IPS-15b (cell line): ENCODE results near the gene NEMF.
"Not testable (repeated sequence)": the region's sequence is repeated elsewhere in the genome, so short reads cannot be mapped to it uniquely, and the experiment has no call there.

Source experiments
- H3K27me3 ChIP-seq: one replicate; pipeline ENCODE4 v1.6.1; 2013; ENCODE audit warnings: low read length; ENCODE audit not compliant: control insufficient read depth, insufficient read depth
- H3K36me3 ChIP-seq: one replicate; pipeline ENCODE4 v1.6.1; 2013; ENCODE audit warnings: low read length; ENCODE audit not compliant: control insufficient read depth, insufficient read depth
- H3K4me1 ChIP-seq: one replicate; pipeline ENCODE4 v1.6.1; 2013; ENCODE audit warnings: mild to moderate bottlenecking, low read length; ENCODE audit not compliant: control insufficient read depth, insufficient read depth
- H3K4me3 ChIP-seq: one replicate; pipeline ENCODE4 v1.5.1; 2013; ENCODE audit warnings: low read depth, low read length
- H3K9ac ChIP-seq: one replicate; pipeline ENCODE4 v1.6.1; 2013; ENCODE audit warnings: low read depth, mild to moderate bottlenecking, low read length
- H3K9me3 ChIP-seq: one replicate; pipeline ENCODE4 v1.6.1; 2013; ENCODE audit warnings: mild to moderate bottlenecking, low read length; ENCODE audit not compliant: control insufficient read depth, insufficient read depth

NEMF gene

DNA sequence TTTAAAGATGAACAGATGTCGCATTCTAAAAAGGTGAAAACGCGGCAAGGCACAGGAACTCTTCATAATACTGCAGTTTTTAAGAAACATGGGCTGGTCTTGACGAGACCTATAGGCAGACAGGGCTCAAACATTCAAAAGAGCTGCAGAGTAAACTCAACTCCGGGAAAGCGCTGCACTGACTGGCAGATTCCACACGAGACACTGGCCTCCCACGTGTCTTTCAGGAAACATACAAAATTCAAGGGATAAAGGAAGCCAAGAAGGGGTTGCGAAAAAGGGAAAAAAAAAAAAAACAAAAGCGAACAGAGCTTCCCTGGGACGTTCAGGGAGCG lies 39.7 kb upstream of the NEMF start:
- Histone ChIP-seq H3K9ac (peak overlapping the region; percentile 87), H3K36me3 (peaks cover 3% of the 10 kb centered on the region), H3K27me3 (no peaks in the 10 kb centered on the region), H3K4me1 (peaks cover 4% of the 10 kb centered on the region), H3K9me3 (no peaks in the 10 kb centered on the region), H3K4me3 (peak overlapping the region; percentile 95)

DNA sequence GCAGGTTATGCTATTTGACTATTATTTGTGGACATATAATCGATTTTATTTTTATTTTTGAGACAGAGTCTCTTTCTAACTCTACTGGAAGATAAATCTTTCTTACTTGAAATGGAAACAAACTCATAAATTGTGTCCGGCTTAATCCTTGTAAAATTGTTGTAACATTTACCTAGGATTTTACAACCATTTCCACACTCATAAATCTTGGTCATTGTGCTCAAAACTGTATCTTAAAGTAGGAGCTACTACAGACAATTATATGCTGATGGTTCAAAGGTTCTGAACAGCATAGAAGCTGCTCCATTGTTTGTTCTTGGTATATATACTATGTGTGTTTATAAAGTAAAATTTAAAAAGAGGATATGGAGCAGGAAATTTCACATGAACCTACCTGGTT lies 35.7 kb upstream of the NEMF start:
- peaks cover 3% of the 10 kb centered on the region for H3K36me3 ChIP-seq
- H3K4me1 ChIP-seq: peaks cover 14% of the 10 kb centered on the region
- H3K27me3 ChIP-seq: no peaks in the 10 kb centered on the region
- H3K9ac ChIP-seq: no peak overlapping the region
- H3K4me3 ChIP-seq: no peak overlapping the region
- H3K9me3 ChIP-seq: no peaks in the 10 kb centered on the region

DNA sequence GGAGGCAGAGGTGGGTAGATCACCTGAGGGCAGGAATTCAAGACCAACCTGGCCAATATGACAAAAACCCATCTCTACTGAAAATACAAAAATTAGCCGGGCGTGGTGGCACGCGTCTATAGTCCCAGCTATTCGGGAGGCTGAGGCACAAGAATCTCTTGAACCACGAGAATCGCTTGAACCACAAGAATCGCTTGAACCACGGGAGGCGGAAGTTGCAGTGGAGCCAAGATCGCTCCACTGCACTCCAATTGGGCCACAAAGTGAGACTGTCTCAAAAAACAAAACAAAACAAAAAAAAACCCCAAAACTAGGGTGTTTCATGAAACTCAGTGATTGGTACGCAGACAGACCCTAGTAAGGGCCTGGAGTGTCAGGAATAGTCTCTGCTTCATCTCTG lies 33.9 kb upstream of the NEMF start:
- Histone ChIP-seq H3K9ac (no peak overlapping the region), H3K9me3 (no peaks in the 10 kb centered on the region), H3K4me3 (no peak overlapping the region), H3K36me3 (no peaks in the 10 kb centered on the region), H3K27me3 (no peaks in the 10 kb centered on the region), H3K4me1 (peaks cover 12% of the 10 kb centered on the region)

DNA sequence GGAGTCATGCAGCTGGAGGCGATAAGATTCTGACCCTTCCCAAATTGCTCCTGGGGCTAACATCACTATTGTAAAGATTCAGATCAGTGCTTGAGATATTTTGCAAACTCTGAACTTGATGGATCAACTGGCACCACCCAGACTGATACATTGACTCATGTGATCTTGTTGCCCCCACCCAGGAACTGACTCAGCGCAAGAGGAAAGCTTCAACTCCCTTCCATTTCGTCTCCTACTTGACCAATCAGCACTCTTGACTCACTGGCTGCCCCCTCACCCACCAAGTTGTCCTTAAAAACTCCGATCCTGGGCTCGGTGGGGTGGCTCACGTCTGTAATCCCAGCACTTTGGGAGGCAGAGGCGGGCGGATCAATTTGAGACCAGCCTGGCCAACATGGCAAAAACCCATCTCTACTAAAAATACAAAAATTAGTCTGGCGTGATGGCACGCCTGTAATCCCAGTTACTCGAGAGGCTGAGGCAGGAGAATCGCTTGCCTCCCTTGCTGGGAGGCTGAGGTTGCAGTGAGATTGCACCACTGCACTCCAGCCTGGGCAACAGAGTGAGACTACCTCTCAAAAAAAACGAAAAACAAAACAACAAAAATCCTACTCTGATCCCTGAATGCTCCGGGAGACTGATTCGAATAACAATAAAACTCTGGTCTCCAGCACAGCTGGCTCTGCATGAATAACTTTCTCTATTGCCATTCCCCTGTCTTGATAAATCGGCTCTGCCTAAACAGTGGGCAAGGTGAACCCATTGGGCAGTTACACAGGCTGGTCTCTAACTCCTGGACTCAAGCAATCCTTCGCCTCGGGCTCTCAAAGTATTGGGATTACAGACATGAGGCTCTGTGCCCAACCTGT lies 30.5 kb upstream of the NEMF start:
- no peak overlapping the region for H3K4me3 ChIP-seq
- H3K27me3 ChIP-seq: no peaks in the 10 kb centered on the region
- H3K4me1 ChIP-seq: peaks cover 12% of the 10 kb centered on the region
- no peaks in the 10 kb centered on the region for H3K36me3 ChIP-seq
- H3K9ac ChIP-seq: no peak overlapping the region
- H3K9me3 ChIP-seq: no peaks in the 10 kb centered on the region

DNA sequence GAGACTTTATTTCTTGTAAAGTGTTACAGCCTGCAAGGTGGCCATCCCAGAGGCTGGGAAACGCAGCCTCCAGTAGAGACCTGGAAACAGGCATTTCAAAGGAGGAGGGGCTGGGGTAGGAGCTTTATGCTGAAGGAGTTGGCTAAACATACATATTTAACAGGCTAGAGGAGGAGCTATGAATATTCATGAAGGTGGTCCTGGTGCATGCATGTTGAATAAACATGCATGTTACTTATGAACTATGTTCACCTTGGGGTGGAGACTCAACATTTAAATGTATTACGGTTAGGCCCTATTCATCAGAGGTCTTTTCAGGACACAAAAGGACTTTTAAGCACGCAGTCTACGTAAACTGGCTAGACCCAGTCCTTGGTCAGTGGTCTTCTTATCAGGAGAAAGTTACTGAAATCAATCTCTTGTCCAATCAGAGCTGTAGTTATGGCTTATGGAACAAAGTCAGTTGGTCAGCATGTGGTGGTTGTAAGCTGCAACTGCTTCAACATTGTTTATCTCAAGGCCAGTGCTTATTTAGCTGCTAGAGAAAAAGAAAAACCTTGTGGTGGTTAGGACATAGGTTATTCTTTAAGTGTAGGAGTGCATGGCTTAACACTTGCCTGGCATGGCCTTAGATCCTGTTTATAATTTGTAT lies 28.9 kb upstream of the NEMF start:
- no peaks in the 10 kb centered on the region for H3K36me3 ChIP-seq
- H3K4me1 ChIP-seq: peaks cover 12% of the 10 kb centered on the region
- H3K27me3 ChIP-seq: no peaks in the 10 kb centered on the region
- H3K9me3 ChIP-seq: no peaks in the 10 kb centered on the region
- H3K9ac ChIP-seq: no peak overlapping the region
- no peak overlapping the region for H3K4me3 ChIP-seq

DNA sequence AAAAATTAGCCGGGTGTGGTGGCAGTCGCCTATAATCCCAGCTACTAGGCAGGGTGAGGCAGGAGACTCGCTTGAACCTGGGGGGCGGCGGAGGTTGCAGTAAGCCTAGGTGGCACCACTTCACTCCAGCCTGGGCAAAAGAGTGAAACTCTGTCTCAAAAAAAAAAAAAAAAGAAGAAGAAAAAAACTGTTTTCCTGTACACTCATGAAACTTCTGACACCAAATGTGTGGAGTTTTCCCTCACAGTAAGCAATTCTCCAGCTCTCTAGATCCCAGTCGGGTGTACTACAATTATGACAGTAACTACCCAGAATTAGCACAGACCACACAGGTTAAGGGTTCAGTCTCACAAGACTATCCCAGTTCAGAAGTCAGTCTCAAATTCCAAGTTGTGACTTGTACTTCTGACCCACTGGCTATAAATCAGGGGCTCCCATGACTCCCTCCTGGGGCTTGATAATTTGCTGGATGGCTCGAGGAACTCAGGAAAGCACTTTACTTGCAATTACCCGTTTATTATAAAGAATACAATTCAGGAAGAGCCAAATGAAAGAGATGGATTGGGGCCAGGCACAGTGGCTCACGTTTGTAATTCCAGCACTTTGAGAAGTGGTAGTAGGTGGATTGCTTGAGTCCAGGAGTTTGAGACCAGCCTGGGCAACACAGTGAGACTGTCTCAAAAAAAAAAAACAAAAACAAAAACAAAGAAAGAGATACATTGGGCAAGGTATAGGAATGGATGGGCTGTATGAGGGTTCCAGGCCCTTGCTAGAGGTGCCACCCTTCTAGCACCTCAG lies 27.9 kb upstream of the NEMF start:
- Histone ChIP-seq H3K36me3 (no peaks in the 10 kb centered on the region), H3K4me1 (peaks cover 12% of the 10 kb centered on the region), H3K9me3 (no peaks in the 10 kb centered on the region), H3K9ac (no peak overlapping the region), H3K27me3 (no peaks in the 10 kb centered on the region), H3K4me3 (no peak overlapping the region)

DNA sequence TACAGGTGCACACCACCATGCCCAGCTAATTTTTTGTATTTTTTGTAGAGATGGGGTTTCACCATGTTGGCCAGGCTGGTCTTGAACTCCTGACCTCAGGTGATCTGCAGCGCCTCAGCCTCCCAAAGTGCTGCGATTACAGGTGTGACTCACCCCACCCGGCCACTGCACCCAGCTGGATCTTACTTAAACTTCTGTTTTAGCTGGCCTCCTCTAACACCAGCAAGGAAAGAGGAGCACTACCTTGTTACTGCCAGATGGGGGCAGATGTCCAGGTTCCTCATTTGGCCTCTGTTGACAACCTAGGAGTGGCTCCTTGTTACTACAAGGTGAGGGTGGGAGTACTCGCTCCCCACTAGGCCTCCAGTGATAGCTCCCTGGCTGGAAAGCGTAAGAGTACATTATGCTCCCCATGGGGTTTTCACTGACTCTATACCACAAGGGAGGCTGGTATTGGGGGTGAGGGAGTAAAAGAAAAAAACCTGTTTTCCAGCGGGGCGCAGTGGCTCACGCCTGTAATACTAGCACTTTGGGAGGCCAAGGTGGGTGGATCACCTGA lies 27.1 kb upstream of the NEMF start:
- Histone ChIP-seq H3K9ac (no peak overlapping the region), H3K4me3 (no peak overlapping the region)

DNA sequence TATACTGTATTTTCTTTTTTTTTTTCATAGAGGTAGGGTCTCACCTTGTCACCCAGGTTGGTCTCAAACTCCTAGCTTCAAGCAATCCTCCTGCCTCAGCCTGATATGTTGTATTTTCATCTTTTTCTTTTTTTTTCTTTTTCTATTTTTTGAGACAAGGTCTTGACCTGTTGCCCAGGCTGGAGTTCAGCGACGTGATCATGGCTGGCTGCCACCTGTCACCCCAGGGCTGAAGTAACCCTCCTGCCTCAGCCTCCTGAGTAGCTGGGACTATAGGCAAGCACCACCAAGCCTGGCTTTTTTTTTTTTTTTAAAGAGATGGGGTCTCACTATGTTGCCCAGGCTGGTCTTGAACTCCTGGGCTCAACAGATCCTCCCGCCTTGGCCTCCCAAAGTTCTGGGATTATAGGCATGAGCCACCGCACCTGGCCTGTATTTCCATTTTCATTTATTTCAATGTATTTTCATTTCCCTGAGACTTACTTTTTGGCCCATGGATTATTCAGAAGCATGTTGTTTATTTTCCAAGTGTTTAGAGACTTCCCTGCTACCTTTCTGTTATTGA lies 24.1 kb upstream of the NEMF start:
- no peaks in the 10 kb centered on the region for H3K4me1 ChIP-seq

More for the DNA sequence above, 27.1 kb upstream of the NEMF start:
- no peaks in the 10 kb centered on the region for H3K9me3 ChIP-seq
- no peaks in the 10 kb centered on the region for H3K27me3 ChIP-seq
- H3K36me3 ChIP-seq: no peaks in the 10 kb centered on the region
- peaks cover 9% of the 10 kb centered on the region for H3K4me1 ChIP-seq

DNA sequence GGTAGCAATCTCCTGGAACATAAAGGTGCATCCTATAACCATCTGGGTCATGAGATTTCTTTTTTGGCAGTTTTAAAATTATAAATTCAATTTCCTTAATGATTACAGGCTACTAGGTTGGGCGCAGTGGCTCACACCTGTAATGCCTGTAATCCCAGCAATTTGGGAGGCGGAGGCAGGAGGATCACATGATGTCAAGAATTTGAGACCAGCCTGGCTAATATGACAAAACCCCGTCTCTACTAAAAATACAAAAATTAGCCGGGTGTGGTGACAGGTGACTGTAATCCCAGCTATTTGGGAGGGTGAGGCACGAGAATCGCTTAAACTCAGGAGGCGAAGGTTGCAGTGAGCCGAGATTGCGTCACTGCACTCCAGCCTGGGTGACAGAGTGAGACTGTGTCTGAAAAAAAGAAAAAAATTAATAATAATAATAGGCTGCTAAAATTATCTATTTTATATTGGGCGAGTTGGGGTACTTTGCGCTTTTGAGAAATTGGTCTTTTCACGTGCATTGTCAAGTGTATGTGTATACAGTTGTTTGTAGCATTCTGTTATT lies 23.1 kb upstream of the NEMF start:
- H3K9ac ChIP-seq: no peak overlapping the region
- no peaks in the 10 kb centered on the region for H3K9me3 ChIP-seq
- no peaks in the 10 kb centered on the region for H3K27me3 ChIP-seq
- H3K4me3 ChIP-seq: no peak overlapping the region
- no peaks in the 10 kb centered on the region for H3K4me1 ChIP-seq
- H3K36me3 ChIP-seq: no peaks in the 10 kb centered on the region

More for the DNA sequence above, 24.1 kb upstream of the NEMF start:
- Histone ChIP-seq H3K4me3 (no peak overlapping the region), H3K9me3 (no peaks in the 10 kb centered on the region), H3K9ac (no peak overlapping the region), H3K27me3 (no peaks in the 10 kb centered on the region), H3K36me3 (no peaks in the 10 kb centered on the region)

DNA sequence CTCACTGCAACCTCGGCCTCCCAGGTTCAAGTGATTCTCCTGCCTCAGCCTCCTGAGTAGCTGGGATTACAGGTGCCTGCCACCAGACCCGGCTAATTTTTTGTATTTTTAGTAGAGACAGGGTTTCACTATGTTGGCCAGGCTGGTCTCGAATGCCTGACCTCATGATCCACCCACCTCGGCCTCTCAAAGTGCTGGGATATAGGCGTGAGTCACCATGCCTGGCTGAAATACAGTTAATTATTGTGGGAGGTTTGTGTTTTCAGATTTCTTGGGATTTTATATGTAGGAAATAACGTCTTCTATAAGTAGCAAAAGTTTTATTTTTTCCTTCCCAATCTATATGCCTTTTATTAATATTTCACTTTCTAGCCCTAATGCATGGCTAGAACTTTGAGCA lies 21.0 kb upstream of the NEMF start:
- not testable (repeated sequence) for H3K9me3 ChIP-seq, H3K4me3 ChIP-seq, H3K4me1 ChIP-seq, H3K36me3 ChIP-seq, H3K27me3 ChIP-seq, H3K9ac ChIP-seq

DNA sequence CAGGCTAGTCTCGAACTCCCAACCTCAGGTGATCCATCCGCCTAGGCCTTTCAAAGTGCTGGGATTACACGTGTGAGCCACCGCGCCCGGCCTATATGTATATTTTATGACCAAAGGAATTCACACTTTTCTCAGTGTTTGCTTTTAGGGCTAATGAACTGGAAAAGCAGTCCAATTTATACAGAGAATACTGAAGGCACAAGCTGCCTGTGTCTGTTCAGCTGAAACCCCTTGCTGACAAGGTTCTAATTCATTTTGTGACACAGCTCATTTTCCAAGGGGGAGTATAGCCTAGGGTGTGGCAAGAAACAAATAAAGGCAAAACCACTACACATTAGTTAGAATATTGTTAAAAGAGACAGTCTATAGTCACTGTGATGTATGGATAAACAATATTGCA lies 18.3 kb upstream of the NEMF start:
- H3K36me3 ChIP-seq: no peaks in the 10 kb centered on the region
- peaks cover 2% of the 10 kb centered on the region for H3K4me1 ChIP-seq
- no peaks in the 10 kb centered on the region for H3K27me3 ChIP-seq
- no peaks in the 10 kb centered on the region for H3K9me3 ChIP-seq
- H3K9ac ChIP-seq: no peak overlapping the region
- H3K4me3 ChIP-seq: no peak overlapping the region
